GM21390 (cell line): ENCODE measurements around the gene TSC2.

Source experiments
- ATAC-seq: cut with Tn5 transposase; IDR thresholded peaks from one replicate; pipeline ENCODE4 v1.9.1; 2021; ENCODE audit not compliant: unreplicated experiment

Gene TSC2

GRCh38 chr16:2064368-2064945 is 16.7 kb downstream of the TSC2 start:
- no peak for ATAC-seq

- no peak for ATAC-seq
Measured at GRCh38 chr16:2066139-2066538, 18.4 kb downstream of the TSC2 start.

- ATAC-seq: no peak
Measured at GRCh38 chr16:2070576-2071453, 23.0 kb downstream of the TSC2 start.

GRCh38 chr16:2071454-2072202 is 23.8 kb downstream of the TSC2 start:
- no peak for ATAC-seq

- no peak for ATAC-seq
Measured at GRCh38 chr16:2072926-2073325, 25.1 kb downstream of the TSC2 start.

GRCh38 chr16:2074071-2074470 is 26.3 kb downstream of the TSC2 start:
- ATAC-seq: no peak

- no peak for ATAC-seq
Measured at GRCh38 chr16:2075631-2076030, 27.8 kb downstream of the TSC2 start.

- no peak for ATAC-seq
Measured at GRCh38 chr16:2076072-2076865, 28.5 kb downstream of the TSC2 start.

- no peak for ATAC-seq
Measured at GRCh38 chr16:2077016-2077415, 29.2 kb downstream of the TSC2 start.

- ATAC-seq: no peak
Measured at GRCh38 chr16:2077696-2078095, 29.9 kb downstream of the TSC2 start.

- no peak for ATAC-seq
Measured at GRCh38 chr16:2078096-2078495, 30.3 kb downstream of the TSC2 start.

GRCh38 chr16:2078691-2079090 is 30.9 kb downstream of the TSC2 start:
- ATAC-seq: no peak

GRCh38 chr16:2079311-2079800 is 31.6 kb downstream of the TSC2 start:
- ATAC-seq: no peak

- ATAC-seq: no peak
Measured at GRCh38 chr16:2079991-2080390, 32.2 kb downstream of the TSC2 start.

GRCh38 chr16:2081201-2082084 is 33.7 kb downstream of the TSC2 start:
- no peak for ATAC-seq

- ATAC-seq: no peak
Measured at GRCh38 chr16:2082171-2082982, 34.6 kb downstream of the TSC2 start.

- ATAC-seq: no peak
Measured at GRCh38 chr16:2082983-2083364, 35.2 kb downstream of the TSC2 start.

- ATAC-seq: no peak
Measured at GRCh38 chr16:2083409-2083808, 35.6 kb downstream of the TSC2 start.
